NCI-H1092 (cell line): Measurements from ENCODE around the gene LRP4.

ENCODE experiments used
- DNase-seq: peaks from one replicate; lab custom pipeline; 2025; lab: John Stamatoyannopoulos, UW

Gene LRP4

DNA sequence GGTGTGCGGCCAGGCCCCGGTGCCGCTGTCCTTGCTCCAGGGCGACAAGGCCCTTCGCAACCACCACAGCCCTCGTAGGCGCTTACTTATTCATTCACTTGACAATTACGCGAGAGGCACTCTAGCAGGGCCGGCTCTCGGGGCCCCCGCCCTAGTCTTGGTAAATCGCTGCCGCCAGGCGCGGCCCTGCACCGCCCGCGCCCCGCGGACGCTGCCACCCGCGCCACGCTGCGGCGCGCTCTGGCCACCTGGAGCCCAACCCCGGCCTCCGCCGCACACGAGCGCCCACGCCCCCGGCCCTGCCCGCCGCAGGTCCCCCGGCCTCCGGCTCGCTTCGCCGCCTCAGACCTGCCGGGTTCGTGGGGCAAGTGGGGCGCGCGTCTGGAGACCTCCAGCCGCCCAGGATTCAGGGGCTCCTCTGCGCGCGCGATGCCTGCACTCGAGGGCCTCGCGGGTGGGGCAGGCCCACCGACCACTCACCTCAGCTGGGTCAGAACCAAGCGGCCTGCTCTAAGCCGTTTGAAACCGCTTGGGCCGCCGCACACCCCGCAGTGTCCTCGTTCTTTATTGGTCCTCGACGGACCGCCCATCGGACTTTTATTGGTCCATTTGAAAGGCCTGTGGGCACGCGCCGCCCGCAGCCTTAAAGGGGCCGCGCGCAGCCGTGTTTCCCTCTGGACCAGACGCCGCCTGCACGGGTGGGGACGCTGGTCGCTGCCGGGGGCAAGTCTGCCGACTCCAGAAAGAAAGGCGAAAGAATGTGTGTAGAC, 72.4 kb downstream of the LRP4 start, which contains the start of gene CKAP5:
CKAP5 (minus strand) TSS at position 541 of the 770 bp plus-strand sequence. CDS start 25,049 bp downstream, outside the sequence.
- peak; percentile 90 for DNase-seq

DNA sequence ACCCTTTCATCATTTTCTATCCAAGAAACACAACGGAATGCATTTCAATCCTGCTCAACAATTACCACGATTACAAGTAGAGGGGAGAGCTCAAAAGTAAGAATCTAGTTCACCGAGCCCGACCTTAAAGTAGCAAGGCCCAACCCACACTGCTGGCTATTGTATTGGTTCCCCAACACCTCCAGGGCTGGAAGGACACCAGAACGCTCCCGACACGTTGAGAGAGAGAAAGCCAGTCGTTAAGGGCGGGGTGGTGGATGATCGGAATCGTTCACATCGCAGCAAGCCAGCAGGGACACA, 73.0 kb downstream of the LRP4 start:
- no peak for DNase-seq

DNA sequence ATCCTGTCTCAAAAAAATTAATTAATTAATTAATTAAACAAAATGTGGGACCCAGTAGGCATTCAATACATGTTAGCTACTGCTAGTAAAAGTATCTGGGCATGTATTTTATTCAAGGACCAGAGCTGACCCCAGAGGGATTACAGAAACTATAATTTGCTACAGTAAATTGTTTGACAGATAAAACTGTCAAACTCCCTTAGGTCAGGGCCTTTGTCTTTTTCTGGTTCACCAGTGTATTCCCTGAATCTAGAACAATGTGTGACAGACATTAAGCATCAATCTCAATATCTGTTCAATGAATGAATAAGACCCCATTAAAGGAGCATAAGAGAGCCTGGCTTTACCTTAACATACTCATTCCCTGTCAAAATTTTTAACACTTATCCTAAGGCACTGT, 78.2 kb downstream of the LRP4 start:
- no peak for DNase-seq

DNA sequence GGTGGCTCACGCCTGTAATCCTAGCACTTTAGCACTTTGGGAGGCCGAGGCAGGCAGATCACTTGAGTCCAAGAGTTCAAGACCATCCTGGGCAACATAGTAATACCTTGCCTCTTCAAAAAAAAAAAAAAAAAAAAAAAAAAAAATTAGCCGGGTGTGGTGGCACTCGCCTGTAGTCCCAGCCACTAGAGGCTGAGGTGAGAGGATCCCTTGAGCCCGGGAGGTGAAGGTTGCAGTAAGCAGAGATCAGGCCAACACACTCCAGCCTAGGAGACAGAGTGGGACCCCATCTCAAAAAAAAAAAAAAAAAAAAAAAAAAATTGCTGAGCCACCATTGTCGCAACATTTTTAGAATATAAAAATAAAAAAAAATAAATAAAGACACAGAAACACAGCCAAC, 79.8 kb downstream of the LRP4 start:
- DNase-seq = no peak

DNA sequence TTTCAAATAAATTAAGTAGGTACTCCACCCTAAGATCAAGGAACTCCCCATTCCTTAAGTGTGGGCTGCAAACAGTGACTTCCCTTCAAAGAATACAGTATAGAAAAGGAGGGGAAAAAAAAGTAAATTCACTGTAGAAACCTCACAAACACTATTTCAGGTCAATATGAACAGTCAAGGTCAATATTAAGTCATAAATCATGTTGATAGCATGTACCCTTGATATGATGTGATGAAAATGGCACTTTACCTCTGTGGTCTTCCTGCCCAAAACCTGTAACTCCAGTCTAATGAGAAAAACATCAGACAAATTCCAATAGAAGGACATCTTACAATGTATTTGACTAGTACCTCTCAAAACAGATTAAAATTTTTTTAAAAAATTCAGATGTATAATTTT, 80.5 kb downstream of the LRP4 start:
- DNase-seq = no peak

DNA sequence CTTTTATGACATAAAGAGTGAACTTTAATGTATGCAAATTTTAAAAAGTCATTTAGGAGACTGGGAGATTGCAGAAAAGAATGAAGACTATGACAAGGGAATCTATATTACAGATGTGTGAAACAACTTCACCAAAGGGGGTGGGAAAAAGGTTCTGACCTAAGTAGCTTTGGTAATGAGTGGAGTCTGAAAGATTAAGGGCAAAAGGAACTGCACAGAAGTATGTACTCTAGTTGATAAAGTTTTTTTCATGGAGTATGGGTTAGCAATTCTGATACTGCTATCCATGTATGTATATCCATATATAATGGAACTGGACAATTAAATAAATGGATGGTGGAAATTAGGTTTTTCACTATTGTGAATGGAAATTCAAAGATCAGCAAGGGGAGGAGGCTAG, 81.5 kb downstream of the LRP4 start:
- DNase-seq = no peak

DNA sequence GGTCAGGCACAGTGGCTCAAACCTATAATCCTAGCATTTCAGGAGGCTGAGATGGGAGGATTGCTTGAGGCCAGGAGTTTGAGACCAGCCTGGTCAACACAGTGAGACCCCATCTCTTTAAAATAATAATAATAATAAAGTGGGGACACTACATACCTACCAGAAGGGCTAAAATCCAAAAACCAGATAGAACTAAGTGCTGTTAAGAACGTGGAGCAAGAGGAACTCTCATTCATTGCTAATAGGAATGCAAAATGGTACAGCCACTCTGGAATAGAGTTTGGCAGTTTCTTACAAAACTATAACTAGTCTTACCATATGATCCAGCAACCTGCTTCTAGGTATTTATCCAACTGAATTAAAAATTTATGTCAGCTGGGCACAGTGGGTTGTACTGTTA, 81.9 kb downstream of the LRP4 start:
- no peak for DNase-seq

DNA sequence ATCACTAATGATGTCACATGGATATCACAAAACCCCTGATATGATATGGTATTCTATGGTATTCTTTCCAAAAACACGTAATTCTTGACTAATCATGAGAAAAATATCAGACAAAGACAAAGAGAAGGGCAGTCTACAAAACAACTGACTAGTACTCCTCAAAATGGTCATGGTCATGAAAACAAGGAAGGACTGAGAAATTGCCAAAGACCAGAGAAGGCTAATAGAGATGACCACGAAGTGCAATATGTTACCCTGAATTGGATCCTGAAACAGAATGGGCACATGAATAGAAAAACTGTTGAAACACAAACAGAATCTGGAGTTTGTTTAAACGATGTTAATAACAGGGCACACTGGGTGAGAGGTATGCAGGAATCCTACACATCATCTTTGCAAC, 82.5 kb downstream of the LRP4 start:
- no peak for DNase-seq

DNA sequence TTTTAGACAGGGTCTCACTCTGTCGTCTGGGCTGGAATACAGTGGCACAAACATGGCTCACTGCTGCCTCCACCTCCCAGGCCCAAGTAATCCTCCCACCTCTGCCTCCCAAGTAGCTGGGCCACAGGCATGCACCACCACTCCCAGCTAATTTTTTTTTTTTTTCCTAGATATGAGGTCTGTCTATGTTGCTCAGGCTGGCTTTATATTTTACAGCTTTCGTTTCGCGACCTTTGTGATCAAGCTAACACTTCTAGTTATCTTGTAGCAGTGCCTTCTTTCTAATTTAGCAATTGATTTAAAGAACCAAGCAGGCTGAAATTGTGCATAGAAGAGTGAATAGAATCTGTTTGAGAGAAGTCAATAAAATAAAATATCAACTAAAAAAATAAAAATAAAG, 83.5 kb downstream of the LRP4 start:
- DNase-seq = no peak

DNA sequence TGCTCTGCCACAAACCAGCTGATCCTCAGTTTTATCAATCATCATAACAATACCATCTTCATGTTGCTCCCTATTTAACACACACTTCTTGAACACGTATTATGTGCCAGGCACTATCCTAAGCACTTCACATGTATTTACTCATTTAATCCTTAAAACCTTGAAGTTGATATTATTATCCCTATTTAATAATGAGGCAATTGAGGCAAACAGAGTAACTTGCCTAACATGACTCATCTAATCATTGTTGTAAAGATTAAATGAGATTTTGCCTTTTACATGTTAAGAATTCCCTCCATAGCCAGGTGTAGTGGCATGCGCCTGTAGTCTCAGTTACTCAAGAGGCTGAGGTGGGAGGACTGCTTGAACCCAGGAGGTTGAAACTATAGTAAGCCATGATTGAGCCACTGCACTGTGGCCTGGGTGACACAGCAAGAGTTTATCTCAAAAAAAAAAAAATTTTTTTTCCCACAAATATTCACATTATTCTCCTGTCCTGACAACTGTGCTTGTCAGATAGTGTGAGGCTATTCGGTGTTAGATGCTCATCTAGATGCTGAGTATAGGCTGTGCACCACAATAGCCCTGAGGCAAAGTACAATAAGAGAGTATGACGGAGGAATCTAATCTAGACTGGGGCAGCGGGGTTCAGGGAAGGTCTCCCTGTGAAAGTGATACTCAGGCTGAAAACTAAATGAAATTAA, 85.7 kb downstream of the LRP4 start:
- DNase-seq = no peak

DNA sequence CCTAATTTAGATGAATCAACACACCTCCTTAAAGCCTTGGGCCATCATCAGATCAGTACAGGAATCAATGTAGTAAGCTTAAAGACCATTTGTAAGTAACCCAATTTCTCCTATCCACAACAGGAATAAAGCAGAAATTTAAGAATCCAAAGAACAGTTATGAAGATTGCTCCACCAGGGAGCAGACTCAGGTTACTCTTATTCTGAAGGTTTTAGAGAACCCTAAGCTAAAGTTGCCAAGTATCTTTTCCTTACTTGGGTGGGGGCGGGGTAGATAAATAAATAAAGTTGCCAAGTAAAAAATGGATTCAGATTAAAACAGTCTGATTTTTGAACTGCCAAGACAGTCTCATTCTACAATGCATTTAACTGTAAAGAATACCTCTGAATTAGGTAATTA, 90.4 kb downstream of the LRP4 start:
- no peak for DNase-seq

DNA sequence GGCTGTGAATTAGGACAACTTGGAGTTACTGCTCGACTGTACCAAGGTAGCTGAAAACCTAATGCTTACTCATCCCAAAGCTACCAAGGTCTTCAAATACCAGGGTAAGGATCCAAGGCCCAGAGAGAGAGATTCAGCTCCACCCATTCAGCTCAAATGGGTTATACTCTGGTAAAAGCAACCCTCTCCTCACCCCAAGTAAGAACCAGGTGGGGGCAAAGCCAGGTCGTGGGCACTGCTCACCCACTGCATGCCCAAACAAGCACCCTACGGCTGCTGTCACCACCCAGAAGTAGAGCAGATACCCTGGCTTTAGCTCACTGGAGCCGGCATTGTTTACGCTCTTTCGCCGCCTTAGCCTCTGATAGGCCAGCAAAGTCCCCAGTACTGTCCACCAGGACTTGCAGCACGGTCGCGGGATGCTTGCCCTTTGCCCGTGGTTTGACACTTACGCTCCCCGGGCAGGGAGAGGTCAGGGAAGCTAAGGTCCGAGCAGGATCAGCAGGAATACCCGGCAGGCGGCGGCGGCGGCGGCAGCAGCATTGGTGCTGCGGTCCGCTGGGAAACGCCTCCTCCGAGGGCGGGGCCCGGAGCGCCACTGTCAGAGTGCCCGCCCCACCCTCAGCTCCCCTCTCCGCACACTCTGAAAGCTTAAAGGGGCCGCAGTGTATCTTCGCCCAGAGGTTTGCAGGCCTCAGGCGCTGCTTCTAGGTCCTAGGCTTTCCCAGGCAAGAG, 91.9 kb downstream of the LRP4 start:
- peak; percentile 32 for DNase-seq

DNA sequence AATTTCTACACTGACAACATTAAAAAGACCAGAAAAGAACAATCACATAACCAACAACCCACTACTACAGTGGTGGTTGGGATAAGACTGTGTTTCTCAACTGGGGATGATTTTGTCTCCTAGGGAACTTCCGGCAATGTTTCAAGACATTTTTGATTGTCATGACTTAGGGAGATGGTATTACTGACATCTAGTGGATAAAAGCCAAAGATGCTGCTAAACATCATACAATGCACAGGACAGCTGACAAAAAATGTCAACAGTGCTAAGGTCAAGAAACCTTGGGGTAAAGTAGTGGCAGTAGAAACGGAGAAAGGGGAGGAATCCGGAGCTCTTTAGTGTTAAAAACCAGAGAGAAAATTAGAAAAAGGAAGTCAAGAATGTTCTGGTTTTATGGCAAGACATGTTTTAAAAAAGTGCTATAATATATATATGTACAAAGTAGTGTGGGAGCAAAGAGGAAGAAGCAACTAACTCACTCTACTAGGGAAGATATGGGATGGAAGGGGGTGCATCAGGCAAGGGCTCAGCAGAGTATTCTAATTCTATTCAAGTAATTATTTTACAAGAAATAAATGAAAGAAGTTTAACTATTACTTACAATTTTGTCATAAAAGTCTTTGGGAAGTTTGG, 109.4 kb downstream of the LRP4 start:
- DNase-seq = no peak
